Tibial nerve (tissue), 4 donors: ENCODE data around the gene TSG101. TPM values are rescaled to one million over a fixed set of nuclear protein-coding genes. Genes with fewer than 3 reads are reported as not detected.

Source experiments
- DNase-seq, 2 donors: peaks; one replicate each; pipeline ENCODE4 v3.0.0-alpha.2; 2019; ENCODE audit warnings: low spot score in 2 of 2
- H3K27ac ChIP-seq, 4 donors: fragments of 200-600 bp; sonication (generic) in 3 of 4; one replicate each; pipeline ENCODE4 v1.5.1; 2017 to 2019; ENCODE audit warnings: mild to moderate bottlenecking in 1 of 4
- H3K27me3 ChIP-seq, 2 donors: fragments of 200-600 bp; sonication (generic) in 1 of 2; one replicate each; pipeline versions ENCODE4 v1.5.1 to v1.6.0; 2017 to 2019
- H3K36me3 ChIP-seq, 3 donors: fragments of 200-600 bp; sonication (generic); one replicate each; pipeline ENCODE4 v1.5.1; 2018 to 2019
- H3K4me1 ChIP-seq, 4 donors: fragments of 200-600 bp; sonication (generic) in 3 of 4; one replicate each; pipeline ENCODE4 v1.5.1; 2017 to 2019
- H3K4me3 ChIP-seq, 4 donors: fragments of 200-600 bp; sonication (generic) in 3 of 4; one replicate each; pipeline ENCODE4 v1.5.1; 2017 to 2019; ENCODE audit warnings: mild to moderate bottlenecking in 1 of 4, moderate library complexity in 1 of 4
- H3K9me3 ChIP-seq, 4 donors: fragments of 200-600 bp; sonication (generic) in 3 of 4; one replicate each; pipeline ENCODE4 v1.5.1; 2017 to 2019
- CTCF ChIP-seq, 5 experiments: fragments of 200-600 bp in 3 of 5; fragments of 450-650 bp in 2 of 5; sonication (generic) in 3 of 5; IDR thresholded peaks; one replicate each; pipeline ENCODE4 v1.5.1; 2016 to 2019; ENCODE audit warnings: antibody characterized with exemption in 5 of 5, mild to moderate bottlenecking in 3 of 5, moderate library complexity in 2 of 5
- EP300 ChIP-seq, 2 donors: sonication (generic); formaldehyde crosslinking; IDR thresholded peaks; one replicate each; pipeline ENCODE4 v1.6.1; 2017; ENCODE audit warnings: antibody characterized with exemption in 2 of 2, mild to moderate bottlenecking in 1 of 2
- POLR2A ChIP-seq, 2 donors: fragments of 450-650 bp; IDR thresholded peaks; one replicate each; pipeline ENCODE4 v1.6.1; 2017; ENCODE audit warnings: antibody characterized with exemption in 2 of 2, mild to moderate bottlenecking in 2 of 2, moderate library complexity in 2 of 2
- WGBS, 2 donors: methylation state at CpG; one replicate each; pipeline ENCODE4 v1.1.5; 2018; 5-methylcytosine and 5-hydroxymethylcytosine counted together
- total RNA-seq, 4 donors: library from RNA; depleted of rRNA; stranded (reverse); fragments of >200 nt; gene quantifications; one replicate each; pipeline ENCODE4 v1.1.0, GENCODE V29; 2016

Gene TSG101
- total RNA-seq, 4 donors from 2014 or later, result 83.3 to 104 (median 99.1) TPM

GRCh38 chr11:18490736-18491485 lies 35.8 kb downstream of the TSG101 start:
- 85 to 87% methylated on average over 15 of the region's 15 CpGs for WGBS, 2 donors
- Histone ChIP-seq H3K9me3 (no peaks in the 10 kb centered on the region), H3K27me3 (no peaks in the 10 kb centered on the region), H3K4me3 (no peak overlapping the region), H3K27ac (peak overlapping the region in 1 of 4 donors; percentile 40), H3K36me3 (peaks cover 0 to 58% (median 2%) of the 10 kb centered on the region in 3 donors), H3K4me1 (no peaks in the 10 kb centered on the region)
- no peak for TF ChIP-seq POLR2A (IDR thresholded peaks at IDR 0.05)
- TF ChIP-seq CTCF (IDR thresholded peaks at IDR 0.05), result no peak
- TF ChIP-seq EP300 (IDR thresholded peaks at IDR 0.05), result no peak
- DNase-seq, result no peak

GRCh38 chr11:18490319-18490718 lies 36.4 kb downstream of the TSG101 start:
- H3K27ac ChIP-seq, result peak overlapping the region in 1 of 4 donors; percentile 40
- 30 to 37% methylated on average over 1 of the region's 1 CpG for WGBS, 2 donors

DNA sequence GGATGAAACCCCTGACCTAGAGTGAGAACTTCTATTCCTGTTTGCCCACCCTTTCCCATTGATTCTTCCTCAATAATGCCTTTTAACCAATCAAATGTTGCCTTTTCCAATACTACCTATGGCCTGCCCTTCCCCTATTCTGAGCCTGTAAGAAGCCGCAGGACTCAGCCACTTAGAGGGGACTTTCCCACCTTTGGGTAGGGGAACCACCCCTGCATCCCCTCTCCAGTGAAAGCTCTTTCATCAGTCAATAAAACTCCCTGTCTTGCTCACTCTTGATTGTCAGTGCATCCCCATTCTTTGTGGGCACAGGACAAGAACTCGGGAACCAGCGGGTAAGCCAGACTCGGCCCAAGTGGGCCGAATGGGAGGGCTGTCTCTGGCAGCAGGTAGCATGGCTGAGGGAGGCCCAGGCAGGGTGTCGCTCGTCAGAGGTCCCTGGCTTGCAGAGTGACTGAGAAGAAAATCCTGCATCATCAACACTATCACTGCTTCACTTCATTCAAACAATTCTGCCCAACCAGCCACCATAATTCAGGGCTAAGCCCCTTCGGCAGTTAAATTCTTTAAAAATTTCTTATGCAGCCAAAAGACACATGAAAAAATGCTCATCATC lies 40.7 kb downstream of the TSG101 start:
- no peak for DNase-seq
- Histone ChIP-seq H3K4me3 (no peak overlapping the region), H3K36me3 (peaks cover 0 to 63% (median 11%) of the 10 kb centered on the region in 3 donors), H3K27me3 (no peaks in the 10 kb centered on the region), H3K9me3 (no peaks in the 10 kb centered on the region), H3K27ac (no peak overlapping the region), H3K4me1 (no peaks in the 10 kb centered on the region)
- no peak for TF ChIP-seq POLR2A (IDR thresholded peaks at IDR 0.05)
- TF ChIP-seq CTCF (IDR thresholded peaks at IDR 0.05), result no peak
- TF ChIP-seq EP300 (IDR thresholded peaks at IDR 0.05), result no peak
- 93 to 95% methylated on average over 8 of the region's 8 CpGs for WGBS, 2 donors

More at GRCh38 chr11:18490319-18490718, 36.4 kb downstream of the TSG101 start:
- Histone ChIP-seq H3K9me3 (no peaks in the 10 kb centered on the region), H3K36me3 (peaks cover 0 to 58% (median 2%) of the 10 kb centered on the region in 3 donors), H3K4me1 (no peaks in the 10 kb centered on the region), H3K27me3 (no peaks in the 10 kb centered on the region), H3K4me3 (no peak overlapping the region)
- TF ChIP-seq CTCF (IDR thresholded peaks at IDR 0.05) (no peak), EP300 (IDR thresholded peaks at IDR 0.05) (no peak), POLR2A (IDR thresholded peaks at IDR 0.05) (no peak)
- DNase-seq, result no peak

GRCh38 chr11:18479063-18479462 lies 47.7 kb downstream of the TSG101 start:
- WGBS, 2 donors, result 93 to 95% methylated on average over 4 of the region's 4 CpGs
- TF ChIP-seq EP300 (IDR thresholded peaks at IDR 0.05) (no peak), CTCF (IDR thresholded peaks at IDR 0.05) (no peak), POLR2A (IDR thresholded peaks at IDR 0.05) (no peak)
- DNase-seq, result no peak
- Histone ChIP-seq H3K36me3 (peaks cover 8 to 97% (median 35%) of the 10 kb centered on the region in 3 donors), H3K4me3 (no peak overlapping the region), H3K4me1 (no peaks in the 10 kb centered on the region), H3K9me3 (no peaks in the 10 kb centered on the region), H3K27ac (no peak overlapping the region), H3K27me3 (no peaks in the 10 kb centered on the region)

DNA sequence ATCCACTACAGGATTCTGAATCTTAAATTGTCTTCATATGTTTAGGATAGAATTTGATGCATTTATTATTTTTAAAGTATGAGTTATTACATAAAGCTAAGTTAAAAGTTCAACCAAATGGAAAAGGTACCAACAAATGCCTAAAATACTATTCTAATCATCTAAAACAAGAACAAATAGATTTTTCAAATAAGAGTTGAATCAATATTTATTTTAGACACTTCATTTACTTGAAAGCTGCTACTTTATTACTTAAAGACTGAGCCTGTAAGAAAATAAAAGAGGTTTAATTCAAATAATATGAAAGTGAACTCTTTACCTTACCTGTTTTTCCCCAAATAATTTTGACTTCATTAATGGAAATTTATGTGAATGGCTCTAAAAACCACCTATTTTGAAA lies 54.2 kb downstream of the TSG101 start:
- H3K27ac ChIP-seq, result no peak overlapping the region
- no peaks in the 10 kb centered on the region for H3K27me3 ChIP-seq
- no peak for TF ChIP-seq POLR2A (IDR thresholded peaks at IDR 0.05)
- no peak for TF ChIP-seq CTCF (IDR thresholded peaks at IDR 0.05)
- TF ChIP-seq EP300 (IDR thresholded peaks at IDR 0.05), result no peak
- H3K9me3 ChIP-seq, result no peaks in the 10 kb centered on the region
- H3K4me3 ChIP-seq, result no peak overlapping the region
- no peaks in the 10 kb centered on the region for H3K4me1 ChIP-seq
- H3K36me3 ChIP-seq, result peaks cover 0 to 46% (median 2%) of the 10 kb centered on the region in 3 donors
- DNase-seq, result no peak
